ENCODE measurements around the gene RABGAP1L.

Gene RABGAP1L

DNA sequence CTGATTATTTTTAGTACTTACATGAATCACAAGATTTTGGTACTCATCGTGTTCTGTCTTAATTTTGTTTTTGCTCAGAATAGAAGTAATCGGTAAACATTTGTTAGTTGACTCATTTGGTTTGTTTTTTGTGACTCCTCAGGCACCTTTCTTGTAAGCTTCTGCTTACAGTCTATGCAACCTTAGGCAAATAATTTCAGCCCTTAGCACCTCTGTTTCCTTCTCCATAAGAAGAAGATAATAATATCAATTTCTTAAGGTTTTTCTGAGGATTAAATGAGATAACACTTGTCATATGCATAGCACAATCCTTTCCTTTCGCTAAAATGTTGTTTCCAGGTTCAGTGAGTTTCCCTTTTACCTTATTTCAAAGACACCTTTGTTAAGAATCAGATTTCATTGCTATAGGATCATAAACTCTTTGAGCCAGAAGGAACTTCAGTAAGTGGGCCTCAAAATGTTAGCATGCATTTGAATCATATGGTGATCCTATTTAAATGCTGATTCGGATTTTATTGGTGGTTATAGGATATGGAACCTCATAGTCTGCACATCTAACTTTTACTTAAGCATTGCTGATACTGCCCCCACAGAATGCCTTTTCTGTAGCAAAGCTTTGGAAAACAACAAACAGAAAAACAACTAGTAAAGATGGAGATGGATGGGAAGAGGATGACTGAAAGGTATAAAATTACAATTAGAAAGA, 567.7 kb downstream of the RABGAP1L start:
- DNase-seq: no peak

GRCh38 chr1:174734270-174734669, 575.0 kb downstream of the RABGAP1L start:
- DNase-seq: no peak

- no peak for DNase-seq
Observed at GRCh38 chr1:174736831-174737230, 577.5 kb downstream of the RABGAP1L start.

GRCh38 chr1:174740249-174740968, 581.1 kb downstream of the RABGAP1L start:
- DNase-seq: no peak

- no peak for DNase-seq
Observed at GRCh38 chr1:174742805-174743653, 583.7 kb downstream of the RABGAP1L start.

DNA sequence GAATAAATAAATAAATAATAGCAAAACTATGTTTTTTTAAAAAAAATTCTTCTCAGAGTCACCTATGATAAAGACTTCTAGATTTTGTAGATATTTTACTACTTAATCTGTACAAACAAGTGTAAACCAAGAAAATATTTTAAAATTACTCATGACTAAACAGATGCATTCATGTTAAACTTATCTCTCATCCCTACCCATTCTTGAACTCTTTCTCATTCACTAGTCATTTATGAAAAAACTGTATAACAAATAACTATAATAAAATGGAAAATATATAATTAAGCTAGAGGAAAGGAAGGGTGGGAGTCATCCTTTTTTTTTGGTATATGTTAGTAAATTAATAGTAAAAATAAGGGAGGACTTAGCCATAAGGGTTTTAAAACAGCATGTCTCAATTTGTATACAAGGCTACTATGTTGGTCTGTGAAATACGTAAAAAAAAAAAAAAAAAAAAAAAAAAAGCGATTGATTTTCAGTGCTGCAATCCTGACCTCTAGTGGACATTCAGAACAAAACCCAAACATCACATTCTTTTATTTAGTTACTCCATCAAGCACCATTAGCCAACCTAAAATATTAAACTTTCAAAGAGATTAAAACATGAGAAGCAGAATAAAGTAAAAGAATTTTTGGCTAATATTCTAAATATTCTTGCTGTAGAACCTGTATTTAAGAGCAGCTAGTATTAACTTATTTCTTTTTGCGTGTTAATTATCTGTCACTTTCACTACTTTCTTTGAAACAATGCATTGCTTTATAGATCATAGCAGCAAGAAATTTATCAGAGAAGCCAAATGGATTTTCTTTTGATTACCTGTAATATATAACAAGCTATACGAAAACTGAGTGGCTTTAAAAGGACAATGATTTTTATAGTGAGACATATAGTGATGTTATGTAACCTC, 584.6 kb downstream of the RABGAP1L start:
- DNase-seq: peak; percentile 55

DNA sequence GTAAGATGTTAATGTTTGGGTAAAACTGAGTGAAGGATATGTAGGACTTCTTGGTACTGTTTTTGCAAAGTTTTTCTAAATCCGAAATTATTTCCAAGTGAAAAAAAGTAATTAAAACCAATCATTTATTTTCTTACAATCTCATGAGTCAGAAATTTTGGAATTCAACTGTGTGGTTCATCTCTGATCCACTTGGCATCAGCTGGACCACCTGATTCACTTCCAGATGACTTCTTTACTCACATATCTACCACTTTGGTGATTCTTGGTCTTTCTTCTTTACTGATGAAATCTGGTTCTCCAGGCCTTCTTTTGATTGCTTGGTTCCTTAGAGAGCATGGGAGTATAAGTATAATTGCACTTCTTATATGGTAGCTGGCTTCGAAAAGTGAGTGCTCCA, 585.6 kb downstream of the RABGAP1L start:
- DNase-seq: no peak

DNA sequence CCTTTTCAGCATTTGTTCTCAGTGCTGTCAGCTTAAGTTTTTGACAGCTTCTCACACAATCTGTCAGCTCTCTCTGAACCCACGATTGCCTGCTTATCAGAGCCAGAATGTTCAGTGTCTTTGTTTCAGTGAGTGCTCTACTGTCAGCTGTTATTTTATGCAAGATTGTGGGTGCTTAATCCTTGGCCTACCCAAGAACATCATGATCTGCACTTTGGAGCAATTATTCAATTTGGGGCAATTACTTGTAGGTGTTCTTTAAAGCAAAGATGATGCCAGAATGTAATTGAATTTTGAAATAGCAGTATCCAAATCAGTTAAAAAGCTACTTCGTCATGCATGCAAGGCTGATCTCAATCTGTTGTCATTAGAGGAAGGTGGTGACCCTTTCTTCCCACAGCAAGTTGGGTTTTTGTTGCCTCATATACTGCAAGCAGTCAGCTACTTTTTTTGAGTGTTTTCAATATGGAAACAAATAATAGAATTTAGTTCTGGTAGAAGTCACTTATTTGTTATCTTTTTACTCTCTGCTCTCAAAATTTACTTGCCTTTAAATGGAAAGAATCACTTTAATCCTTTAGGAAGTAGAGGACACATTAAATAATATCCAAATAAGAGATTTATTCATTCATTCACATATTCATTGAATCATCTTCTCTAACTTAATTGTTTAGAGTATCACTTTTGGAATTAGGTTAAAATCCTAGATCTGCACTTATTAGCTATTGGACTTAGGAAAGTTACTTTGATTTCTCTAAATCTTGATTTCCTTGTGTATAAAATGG, 586.9 kb downstream of the RABGAP1L start:
- no peak for DNase-seq

DNA sequence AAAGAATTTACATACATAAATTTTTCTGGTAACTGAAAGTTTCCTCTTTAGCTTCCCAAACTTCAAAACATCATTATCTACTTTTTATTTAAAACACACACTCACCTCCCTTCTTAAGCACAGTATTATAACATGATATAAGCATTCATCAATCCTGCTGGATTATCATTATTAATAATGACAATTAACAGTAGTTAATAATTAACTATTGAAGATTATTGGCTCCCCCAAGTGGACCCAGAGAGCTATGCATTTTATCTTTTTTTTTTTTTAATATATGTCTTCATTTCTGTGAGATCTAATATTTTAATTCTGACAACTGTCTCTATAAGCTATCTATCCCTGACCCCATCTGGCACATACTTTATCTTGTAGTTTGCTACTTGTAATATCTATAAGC, 588.3 kb downstream of the RABGAP1L start:
- no peak for DNase-seq

DNA sequence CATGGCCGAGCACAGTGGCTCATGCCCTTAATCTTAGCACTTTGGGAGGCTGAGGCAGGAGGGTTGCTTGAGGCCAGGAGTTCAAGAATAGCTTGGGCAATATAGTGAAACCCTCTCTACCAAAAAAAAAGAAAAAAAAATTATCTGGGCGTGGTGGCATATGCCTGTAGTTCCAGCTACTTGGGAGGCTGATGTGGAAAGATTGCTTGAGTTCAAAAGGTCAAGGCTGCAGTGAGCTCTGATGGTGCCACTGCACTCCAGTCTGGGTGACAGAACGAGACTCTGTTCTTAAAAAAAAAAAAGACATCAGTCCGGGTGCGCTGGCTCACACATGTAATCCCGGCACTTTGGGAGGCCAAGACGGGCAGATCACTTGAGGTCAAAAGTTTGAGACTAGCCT, 589.3 kb downstream of the RABGAP1L start:
- no peak for DNase-seq

GRCh38 chr1:174753131-174753530, 593.8 kb downstream of the RABGAP1L start:
- no peak for DNase-seq

GRCh38 chr1:174761335-174761734, 602.0 kb downstream of the RABGAP1L start:
- no peak for DNase-seq

DNA sequence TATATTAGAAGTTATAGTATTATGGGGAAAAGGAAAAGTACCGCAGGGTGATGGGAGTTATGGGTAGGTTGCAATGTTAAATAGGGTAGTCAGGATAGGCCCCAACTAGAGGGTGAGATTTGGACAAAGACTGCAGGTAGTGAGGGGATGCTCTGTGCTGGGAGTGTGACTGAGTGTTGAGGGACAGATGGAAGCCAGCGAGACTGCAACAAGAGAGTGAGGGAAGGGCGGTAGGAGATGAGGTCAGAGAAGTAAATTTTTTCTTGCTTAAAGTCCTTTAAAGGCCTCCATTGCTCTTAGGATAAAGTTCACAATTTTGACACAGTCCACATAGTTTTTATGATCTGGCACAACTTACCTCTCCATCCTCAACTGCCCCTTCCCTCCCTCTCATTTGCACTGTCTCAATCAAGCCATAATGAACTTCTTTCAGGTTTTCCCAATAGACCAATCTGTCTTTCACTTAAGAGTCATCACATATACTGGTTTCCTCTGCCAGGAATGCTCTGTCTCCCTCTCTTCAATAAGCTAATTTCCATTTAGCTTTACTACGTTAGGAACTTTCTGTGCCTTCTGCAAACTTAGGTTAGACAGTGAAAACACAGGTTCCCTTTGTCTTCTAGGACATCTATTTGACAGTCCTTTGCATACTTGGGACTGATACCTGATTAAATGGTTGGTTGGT, 602.7 kb downstream of the RABGAP1L start:
- no peak for DNase-seq

DNA sequence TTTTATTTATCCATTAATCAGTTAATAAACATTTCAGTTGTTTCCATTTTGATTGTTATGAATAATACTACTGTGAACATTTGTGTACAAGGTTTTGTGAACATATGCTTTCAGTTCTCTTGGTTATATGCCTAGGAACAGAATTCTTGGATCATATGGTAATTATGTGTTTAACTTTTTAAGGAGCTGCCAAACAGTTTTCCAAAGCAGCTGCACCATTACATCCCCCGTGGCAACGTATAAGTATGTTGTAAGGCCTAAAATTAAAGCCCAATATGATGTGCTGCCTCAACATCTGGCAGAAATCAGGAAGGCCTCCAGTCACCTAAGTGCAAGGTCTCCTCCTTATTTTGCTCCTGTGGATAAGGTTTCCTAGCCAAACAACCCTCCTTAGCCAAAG, 604.9 kb downstream of the RABGAP1L start:
- no peak for DNase-seq

DNA sequence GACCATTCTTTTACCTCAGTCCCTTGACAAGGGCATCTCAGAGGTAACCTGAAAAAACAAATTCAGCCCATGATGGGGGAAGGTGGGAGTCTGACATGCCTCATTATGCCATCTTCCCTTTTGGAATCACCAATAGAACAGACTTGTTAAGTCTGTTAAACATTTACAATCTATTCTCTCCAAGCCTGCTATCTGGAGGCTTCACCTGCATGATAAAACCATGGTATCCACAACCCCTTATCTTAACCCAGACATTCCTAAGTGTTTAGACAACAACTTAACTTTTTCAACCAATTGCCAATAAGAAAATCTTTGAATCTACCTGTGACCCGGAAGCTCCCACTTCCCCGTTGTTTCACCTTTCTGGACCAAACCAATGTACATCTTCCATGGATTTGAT, 607.4 kb downstream of the RABGAP1L start:
- no peak for DNase-seq

GRCh38 chr1:174768516-174768915, 609.2 kb downstream of the RABGAP1L start:
- no peak for DNase-seq

GRCh38 chr1:174768949-174769348, 609.6 kb downstream of the RABGAP1L start:
- no peak for DNase-seq

GRCh38 chr1:174769961-174770549, 610.7 kb downstream of the RABGAP1L start:
- peak; percentile 70 for DNase-seq

- no peak for DNase-seq
Observed at GRCh38 chr1:174775621-174776020, 616.3 kb downstream of the RABGAP1L start.

- DNase-seq: no peak
Observed at GRCh38 chr1:174777262-174777661, 617.9 kb downstream of the RABGAP1L start.

DNA sequence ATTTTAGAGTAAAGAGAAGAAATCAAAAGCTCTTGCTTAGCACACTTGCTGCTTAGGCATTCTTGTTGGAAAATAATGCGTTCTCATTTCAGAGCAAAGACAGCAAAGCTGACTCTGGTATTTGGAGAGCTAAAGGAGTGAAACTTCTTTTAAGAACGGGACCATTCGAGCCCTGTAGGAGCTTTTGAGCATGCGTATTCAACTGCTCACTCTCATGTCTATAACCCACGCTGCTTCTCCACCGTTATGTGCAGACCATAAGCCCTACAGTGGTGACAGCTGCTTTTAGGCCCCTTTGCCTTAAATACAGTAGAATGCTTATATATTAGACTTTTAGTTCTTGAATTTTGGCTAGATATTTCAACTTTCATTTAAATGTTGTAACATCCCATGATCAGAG, 626.2 kb downstream of the RABGAP1L start:
- DNase-seq: no peak

Data from CD4-positive, alpha-beta T cell treated with Interleukin-17A for 1 hour (primary cell).